ENCODE measurements around the gene ADAM33. TPM values are rescaled to one million over a fixed set of nuclear protein-coding genes. Genes with fewer than 3 reads are reported as not detected.

Gene ADAM33
- total and polyA plus RNA-seq, 2 of the 13 experiments (the other 11 are each of a cell fraction or from before 2014, with no cell fraction given) = not detected

- TF ChIP-seq LCORL (IDR thresholded peaks at IDR 0.05) (no peak), LCORL (CRISPR knock-in tag; IDR thresholded peaks at IDR 0.05) (peak; percentile 90), JUN (CRISPR knock-in tag; IDR thresholded peaks at IDR 0.05) (0 out of 2 replicates have a peak, but pooled peaks have one; percentile 37), ZNF12 (CRISPR knock-in tag; IDR thresholded peaks at IDR 0.05) (no peak; the same call in 1 of the 2 replicates), ZNF883 (CRISPR knock-in tag; IDR thresholded peaks at IDR 0.05; ENCODE audit: not compliant biosample characterization) (peak; percentile 25), ISL2 (CRISPR knock-in tag; IDR thresholded peaks at IDR 0.05) (peak; percentile 45; the same call in 1 of the 2 replicates), YY1 (IDR thresholded peaks at IDR 0.05; ENCODE audit: insufficient read depth, insufficient replicate concordance, low read depth, low read length) (no peak), ZBTB39 (CRISPR knock-in tag; IDR thresholded peaks at IDR 0.05) (peak; percentile 93), CCDC6 (CRISPR knock-in tag; IDR thresholded peaks at IDR 0.05) (no peak), STAT6 (CRISPR knock-in tag; IDR thresholded peaks at IDR 0.05; ENCODE audit: borderline replicate concordance) (peak; percentile 50; the same call in 1 of the 2 replicates), RXRA (CRISPR knock-in tag; IDR thresholded peaks at IDR 0.05) (peak; percentile 61), KDM6A (CRISPR knock-in tag; IDR thresholded peaks at IDR 0.05; ENCODE audit: low read depth) (0 out of 2 replicates have a peak, but pooled peaks have one; percentile 19), ZBTB21 (CRISPR knock-in tag; IDR thresholded peaks at IDR 0.05) (peak; percentile 72; the same call in 1 of the 2 replicates), ATF3 (CRISPR knock-in tag; IDR thresholded peaks at IDR 0.05) (0 out of 2 replicates have a peak, but pooled peaks have one; percentile 5), ZNF607 (CRISPR knock-in tag; IDR thresholded peaks at IDR 0.05; ENCODE audit: borderline replicate concordance) (peak; percentile 73; the same call in 1 of the 2 replicates), ZNF414 (CRISPR knock-in tag; IDR thresholded peaks at IDR 0.05) (peak; percentile 77; the same call in 1 of the 2 replicates), ZKSCAN5 (CRISPR knock-in tag; IDR thresholded peaks at IDR 0.05) (peak; percentile 98), FOXK1 (CRISPR knock-in tag; IDR thresholded peaks at IDR 0.05; ENCODE audit: borderline replicate concordance, low read depth) (peak; percentile 67; the same call in 1 of the 2 replicates), ZNF354B (CRISPR knock-in tag; IDR thresholded peaks at IDR 0.05) (no peak), ZNF747 (CRISPR knock-in tag; IDR thresholded peaks at IDR 0.05; ENCODE audit: borderline replicate concordance) (no peak), HCFC1 (IDR thresholded peaks at IDR 0.05; ENCODE audit: low read depth, low read length) (peak; percentile 87), ATM (IDR thresholded peaks at IDR 0.05; ENCODE audit: borderline replicate concordance) (no peak), ZNF766 (CRISPR knock-in tag; IDR thresholded peaks at IDR 0.05; ENCODE audit: borderline replicate concordance) (peak; percentile 64; the same call in 1 of the 2 replicates), ZNF160 (CRISPR knock-in tag; IDR thresholded peaks at IDR 0.05) (peak; percentile 60; the same call in 1 of the 2 replicates), SATB2 (CRISPR knock-in tag; IDR thresholded peaks at IDR 0.05) (no peak)
Observed at GRCh38 chr20:3658716-3659491, 22.9 kb downstream of the ADAM33 start (continued).
